SK-N-SH (cell line): Measurements from ENCODE around the gene CMC2. TPM values are rescaled to one million over a fixed set of nuclear protein-coding genes. Genes with fewer than 3 reads are reported as not detected.

Experiments used
- CTCF ChIA-PET: fragments of 300-600, 350-600 bp; formaldehyde crosslinking; extraction: SDS; loops from one replicate; lab custom pipeline; 2021; lab: Yijun Ruan, JAX
- POLR2A ChIA-PET: fragments of 350-600 bp; sonication (Branson Sonifier 250); formaldehyde crosslinking; extraction: SDS; loops from one replicate; lab custom pipeline; 2020; ENCODE audit warnings: antibody characterized with exemption, inconsistent platforms; lab: Yijun Ruan, JAX
- DNase-seq: peaks from one replicate; pipeline ENCODE4 v3.0.0; 2012
- H2AFZ ChIP-seq: fragments of 200-600 bp; sonication (generic); 2 replicates; pipeline ENCODE4 v1.8.1; 2016; ENCODE audit warnings: antibody characterized with exemption, mild to moderate bottlenecking, low read depth
- H3F3A ChIP-seq: fragments of 200-600 bp; sonication (generic); replicated peaks from 2 replicates; pipeline ENCODE3; 2016; ENCODE audit warnings: antibody characterized with exemption, mild to moderate bottlenecking; ENCODE audit not compliant: insufficient read depth
- H3K27ac ChIP-seq, 2 experiments: fragments of 200-500 bp in 1 of 2; fragments of 200-600 bp in 1 of 2; sonication (Bioruptor generic) in 1 of 2; sonication (generic), shearing (Covaris generic) in 1 of 2; 2 replicates each; pipeline versions ENCODE4 v1.5.1 to v1.6.1; 2014 to 2016; ENCODE audit warnings: low read depth in 2 of 2, inconsistent platforms in 1 of 2, low read length in 1 of 2, mild to moderate bottlenecking in 1 of 2, mixed read lengths in 1 of 2
- H3K27me3 ChIP-seq: fragments of 200-600 bp; sonication (generic), shearing (Covaris generic); 2 replicates; pipeline ENCODE4 v1.6.1; 2016; ENCODE audit warnings: mixed run types; ENCODE audit not compliant: insufficient read depth
- H3K36me3 ChIP-seq, 2 experiments: fragments of 200-500 bp in 1 of 2; fragments of 200-600 bp in 1 of 2; sonication (Bioruptor generic) in 1 of 2; sonication (generic) in 1 of 2; replicated peaks in 1 of 2; 2 replicates each; pipeline versions ENCODE3 to v1.5.1; 2014 to 2016; ENCODE audit warnings: low read length in 1 of 2, mild to moderate bottlenecking in 1 of 2; ENCODE audit not compliant: insufficient read depth in 2 of 2, control insufficient read depth in 1 of 2
- H3K4me1 ChIP-seq, 2 experiments: fragments of 200-500 bp in 1 of 2; fragments of 200-600 bp in 1 of 2; sonication (Bioruptor generic) in 1 of 2; sonication (generic), shearing (Covaris generic) in 1 of 2; 2 replicates each; pipeline versions ENCODE4 v1.5.1 to v1.6.1; 2014 to 2016; ENCODE audit warnings: low read depth in 1 of 2, low read length in 1 of 2, mixed run types in 1 of 2; ENCODE audit not compliant: insufficient read depth in 2 of 2, control insufficient read depth in 1 of 2
- H3K4me2 ChIP-seq: fragments of 200-600 bp; sonication (generic), shearing (Covaris generic); 2 replicates; pipeline ENCODE4 v1.6.1; 2017; ENCODE audit warnings: mixed run types
- H3K4me3 ChIP-seq, 2 experiments: fragments of 200-500 bp in 1 of 2; fragments of 200-600 bp in 1 of 2; sonication (Bioruptor generic) in 1 of 2; sonication (generic), shearing (Covaris generic) in 1 of 2; 2 replicates each; pipeline versions ENCODE4 v1.5.1 to v1.8.1; 2014 to 2016; ENCODE audit warnings: low read depth in 2 of 2, inconsistent platforms in 1 of 2, low read length in 1 of 2, mild to moderate bottlenecking in 1 of 2, mixed read lengths in 1 of 2, moderate library complexity in 1 of 2
- H3K79me2 ChIP-seq: fragments of 200-600 bp; sonication (generic); 2 replicates; pipeline ENCODE4 v1.8.1; 2017; ENCODE audit warnings: mild to moderate bottlenecking; ENCODE audit not compliant: insufficient read depth
- H3K9ac ChIP-seq: fragments of 200-600 bp; sonication (generic); 2 replicates; pipeline ENCODE4 v1.6.1; 2017; ENCODE audit warnings: mixed run types
- H3K9me2 ChIP-seq: fragments of 200-600 bp; sonication (generic); 2 replicates; pipeline ENCODE4 v1.6.1; 2017; ENCODE audit warnings: mixed run types
- H3K9me3 ChIP-seq: fragments of 200-600 bp; sonication (generic); 2 replicates; pipeline ENCODE4 v1.6.1; 2017; ENCODE audit warnings: mixed run types, mild to moderate bottlenecking, moderate library complexity
- H4K20me1 ChIP-seq: fragments of 200-600 bp; sonication (generic); 2 replicates; pipeline ENCODE4 v1.6.1; 2017; ENCODE audit warnings: mild to moderate bottlenecking, mixed run types; ENCODE audit not compliant: insufficient read depth
- ELF1 ChIP-seq: IDR thresholded peaks from 2 replicates; pipeline ENCODE4 v1.4.0; 2012
- EP300 ChIP-seq, 2 experiments: IDR thresholded peaks; 2 replicates each; pipeline versions ENCODE4 v1.4.0 to v1.6.1; 2012; ENCODE audit warnings: borderline replicate concordance in 1 of 2, low read depth in 1 of 2, low read length in 1 of 2
- FOSL2 ChIP-seq: IDR thresholded peaks from 2 replicates; pipeline ENCODE4 v1.4.0; 2012; ENCODE audit warnings: low read depth, mild to moderate bottlenecking, moderate library complexity, borderline replicate concordance
- FOXM1 ChIP-seq: IDR thresholded peaks from 2 replicates; pipeline ENCODE4 v1.4.0; 2012; ENCODE audit warnings: low read depth, mild to moderate bottlenecking
- GABPA ChIP-seq: IDR thresholded peaks from 2 replicates; pipeline ENCODE4 v1.4.0; 2012; ENCODE audit warnings: low read depth, mild to moderate bottlenecking
- MXI1 ChIP-seq: IDR thresholded peaks from 2 replicates; pipeline ENCODE4 v1.6.1; 2012; ENCODE audit warnings: mild to moderate bottlenecking, low read depth, low read length, improper control_type of control experiment
- SIN3A ChIP-seq: IDR thresholded peaks from 2 replicates; pipeline ENCODE4 v1.6.1; 2012; ENCODE audit warnings: low read depth, mild to moderate bottlenecking, low read length, moderate library complexity, borderline replicate concordance
- SMC3 ChIP-seq: IDR thresholded peaks from 2 replicates; pipeline ENCODE4 v1.6.1; 2012; ENCODE audit warnings: low read depth, low read length, improper control_type of control experiment
- USF2 ChIP-seq: fragments of 150-350 bp; IDR thresholded peaks from 2 replicates; pipeline ENCODE4 v1.6.1; 2017; ENCODE audit warnings: antibody characterized with exemption, low read length, low read depth, borderline replicate concordance
- WGBS: methylation state at CpG from one replicate; pipeline ENCODE4 v1.1.6; 2017; ENCODE audit warnings: low lambda C conversion rate; 5-methylcytosine and 5-hydroxymethylcytosine counted together
- polyA plus RNA-seq, 3 experiments: library from polyadenylated mRNA; depleted of rRNA; stranded (reverse); fragments of >200 nt; gene quantifications; 2 replicates each; pipeline ENCODE4 v1.2.3, GENCODE V29; 2012
- TF ChIP-seq, protein P1 (sequence below): IDR thresholded peaks from 2 replicates; pipeline ENCODE4 v1.6.1; 2012; ENCODE audit warnings: mild to moderate bottlenecking, low read depth, low read length, moderate library complexity
- TF ChIP-seq, protein P2 (sequence below): IDR thresholded peaks from 2 replicates; pipeline ENCODE4; 2012

Gene CMC2
- polyA plus RNA-seq, 1 of the 3 experiments (the other 2 are of a cell fraction) = 135 TPM

DNA sequence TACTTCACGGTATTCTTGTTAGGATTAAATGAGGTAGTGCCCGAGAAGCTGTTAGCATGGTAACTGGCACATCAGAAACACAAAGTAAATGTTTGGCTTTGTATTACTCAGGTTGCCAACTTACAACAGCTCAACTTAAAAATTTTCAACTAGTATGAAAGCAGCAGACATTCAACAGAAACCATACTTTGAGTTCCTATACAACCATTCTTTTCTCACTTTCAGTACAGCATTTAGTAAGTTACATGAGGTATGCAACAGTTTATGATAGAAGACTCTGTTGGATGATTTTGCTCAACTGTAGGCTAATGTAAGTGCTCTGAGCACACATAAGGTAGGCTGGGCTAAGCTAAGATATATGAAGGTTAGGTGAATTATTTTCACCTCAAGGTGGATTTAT is 8.0 kb upstream of the CMC2 start (continued):
- TF ChIP-seq, protein P1, sequence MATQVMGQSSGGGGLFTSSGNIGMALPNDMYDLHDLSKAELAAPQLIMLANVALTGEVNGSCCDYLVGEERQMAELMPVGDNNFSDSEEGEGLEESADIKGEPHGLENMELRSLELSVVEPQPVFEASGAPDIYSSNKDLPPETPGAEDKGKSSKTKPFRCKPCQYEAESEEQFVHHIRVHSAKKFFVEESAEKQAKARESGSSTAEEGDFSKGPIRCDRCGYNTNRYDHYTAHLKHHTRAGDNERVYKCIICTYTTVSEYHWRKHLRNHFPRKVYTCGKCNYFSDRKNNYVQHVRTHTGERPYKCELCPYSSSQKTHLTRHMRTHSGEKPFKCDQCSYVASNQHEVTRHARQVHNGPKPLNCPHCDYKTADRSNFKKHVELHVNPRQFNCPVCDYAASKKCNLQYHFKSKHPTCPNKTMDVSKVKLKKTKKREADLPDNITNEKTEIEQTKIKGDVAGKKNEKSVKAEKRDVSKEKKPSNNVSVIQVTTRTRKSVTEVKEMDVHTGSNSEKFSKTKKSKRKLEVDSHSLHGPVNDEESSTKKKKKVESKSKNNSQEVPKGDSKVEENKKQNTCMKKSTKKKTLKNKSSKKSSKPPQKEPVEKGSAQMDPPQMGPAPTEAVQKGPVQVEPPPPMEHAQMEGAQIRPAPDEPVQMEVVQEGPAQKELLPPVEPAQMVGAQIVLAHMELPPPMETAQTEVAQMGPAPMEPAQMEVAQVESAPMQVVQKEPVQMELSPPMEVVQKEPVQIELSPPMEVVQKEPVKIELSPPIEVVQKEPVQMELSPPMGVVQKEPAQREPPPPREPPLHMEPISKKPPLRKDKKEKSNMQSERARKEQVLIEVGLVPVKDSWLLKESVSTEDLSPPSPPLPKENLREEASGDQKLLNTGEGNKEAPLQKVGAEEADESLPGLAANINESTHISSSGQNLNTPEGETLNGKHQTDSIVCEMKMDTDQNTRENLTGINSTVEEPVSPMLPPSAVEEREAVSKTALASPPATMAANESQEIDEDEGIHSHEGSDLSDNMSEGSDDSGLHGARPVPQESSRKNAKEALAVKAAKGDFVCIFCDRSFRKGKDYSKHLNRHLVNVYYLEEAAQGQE = no peak
- TF ChIP-seq, protein P2, sequence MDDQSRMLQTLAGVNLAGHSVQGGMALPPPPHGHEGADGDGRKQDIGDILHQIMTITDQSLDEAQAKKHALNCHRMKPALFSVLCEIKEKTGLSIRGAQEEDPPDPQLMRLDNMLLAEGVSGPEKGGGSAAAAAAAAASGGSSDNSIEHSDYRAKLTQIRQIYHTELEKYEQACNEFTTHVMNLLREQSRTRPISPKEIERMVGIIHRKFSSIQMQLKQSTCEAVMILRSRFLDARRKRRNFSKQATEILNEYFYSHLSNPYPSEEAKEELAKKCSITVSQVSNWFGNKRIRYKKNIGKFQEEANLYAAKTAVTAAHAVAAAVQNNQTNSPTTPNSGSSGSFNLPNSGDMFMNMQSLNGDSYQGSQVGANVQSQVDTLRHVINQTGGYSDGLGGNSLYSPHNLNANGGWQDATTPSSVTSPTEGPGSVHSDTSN = no peak
- TF ChIP-seq FOXM1 (no peak), FOSL2 (no peak), ELF1 (no peak), MXI1 (no peak), EP300 (IDR thresholded peaks at IDR 0.05; ENCODE audit: borderline replicate concordance in 1 of 2, low read depth in 1 of 2, low read length in 1 of 2) (no peak), SIN3A (no peak), USF2 (no peak)
- TF ChIP-seq, all 33 proteins: peak for 0

- Histone ChIP-seq H3K79me2 (peaks cover 39% of the 10 kb centered on the region), H3F3A (peaks cover under 1% of the 10 kb centered on the region), H3K4me2 (no peak overlapping the region), H3K4me1 (peaks cover 0 to 2% of the 10 kb centered on the region in 2 experiments; a peak in 1 of 4 replicates), H2AFZ (no peak overlapping the region), H3K9me2 (no peaks in the 10 kb centered on the region), H3K9me3 (no peaks in the 10 kb centered on the region), H3K9ac (no peak overlapping the region), H3K27me3 (no peaks in the 10 kb centered on the region), H4K20me1 (0 out of 2 replicates have a peak, but pooled peaks cover 3% of the 10 kb centered on the region), H3K27ac (no peak overlapping the region), H3K36me3 (peaks cover 16 to 24% of the 10 kb centered on the region in 2 experiments), H3K4me3 (no peak overlapping the region)
- ChIA-PET CTCF (no interaction called here), POLR2A (no interaction called here)
- DNase-seq = no peak
- no peak for TF ChIP-seq GABPA
- no peak for TF ChIP-seq SMC3
- WGBS = 93% methylated on average over 3 of the region's 3 CpGs
These were observed 6.3 kb upstream of the CMC2 start for GRCh38 chr16:81012974-81013373.
